HepG2 (cell line): ENCODE data around the gene PKP4. TPM values are rescaled to one million over a fixed set of nuclear protein-coding genes. Genes with fewer than 3 reads are reported as not detected.

Experiments
- KMT2A ChIP-seq: sonication (generic); formaldehyde crosslinking; IDR thresholded peaks from 2 replicates; pipeline ENCODE4 v1.4.0; 2020; ENCODE audit warnings: missing genetic modification reagents
- MXI1 ChIP-seq: IDR thresholded peaks from 3 replicates; pipeline ENCODE4 v1.6.1; 2012; ENCODE audit warnings: low read depth, low read length, inconsistent platforms, borderline replicate concordance
- NFKB2 ChIP-seq: sonication (generic); formaldehyde crosslinking; IDR thresholded peaks from 2 replicates; pipeline ENCODE4 v1.4.0; 2020; ENCODE audit warnings: missing genetic modification reagents, borderline replicate concordance
- RNF2 ChIP-seq: fragments of 450-650 bp; conservative IDR thresholded peaks from 2 replicates; pipeline ENCODE4 v1.6.1; 2016; ENCODE audit warnings: low read depth
- SALL2 ChIP-seq: sonication (generic); formaldehyde crosslinking; IDR thresholded peaks from 2 replicates; pipeline ENCODE4 v1.8.1; 2023; ENCODE audit warnings: mild to moderate bottlenecking, missing genetic modification reagents, inconsistent platforms
- ZBTB8A ChIP-seq: sonication (generic); formaldehyde crosslinking; IDR thresholded peaks from 2 replicates; pipeline ENCODE4 v1.4.0; 2020; ENCODE audit warnings: mild to moderate bottlenecking, low read depth, missing genetic modification reagents, borderline replicate concordance
- ZNF101 ChIP-seq: sonication (generic); formaldehyde crosslinking; IDR thresholded peaks from 2 replicates; pipeline ENCODE4 v1.4.0; 2020; ENCODE audit warnings: mild to moderate bottlenecking, low read depth, missing genetic modification reagents, borderline replicate concordance
- ZNF280B ChIP-seq: sonication (generic); formaldehyde crosslinking; IDR thresholded peaks from 2 replicates; pipeline ENCODE4 v1.5.0; 2020; ENCODE audit warnings: missing genetic modification reagents, mild to moderate bottlenecking, borderline replicate concordance
- ZNF746 ChIP-seq: sonication (generic); formaldehyde crosslinking; IDR thresholded peaks from 2 replicates; pipeline ENCODE4 v1.8.0; 2022; ENCODE audit warnings: mild to moderate bottlenecking, missing genetic modification reagents
- ZNF816 ChIP-seq: sonication (generic); formaldehyde crosslinking; IDR thresholded peaks from 2 replicates; pipeline ENCODE4 v1.8.0; 2022; ENCODE audit warnings: missing genetic modification reagents, mild to moderate bottlenecking, borderline replicate concordance
- polyA plus RNA-seq, 8 experiments: library from polyadenylated mRNA; depleted of rRNA in 3 of 8; stranded (reverse) in 7 of 8; unstranded in 1 of 8; fragments of >200 nt; fragmentation: Illumina TruSeq in 4 of 8; extraction: Trizol in 4 of 8; gene quantifications; 2 replicates each; pipeline versions ENCODE4 v1.2.1 to v1.2.3, GENCODE V29; 2011 to 2016; ENCODE audit warnings: low read depth in 4 of 8, missing spikeins in 1 of 8, mixed read lengths in 1 of 8; ENCODE audit not compliant: insufficient read depth in 1 of 8
- total RNA-seq, 5 experiments: library from RNA; depleted of rRNA; stranded (reverse); fragments of >200 nt; fragmentation: Illumina TruSeq; extraction: Trizol; gene quantifications; 2 replicates each; pipeline ENCODE4 v1.2.3, GENCODE V29; 2016; ENCODE audit warnings: low read depth in 1 of 5
- TF ChIP-seq, protein P1 (sequence below): IDR thresholded peaks from 2 replicates; pipeline ENCODE4 v1.6.1; 2016; ENCODE audit warnings: low read depth, control low read depth
- TF ChIP-seq, protein P2 (sequence below): sonication (generic); formaldehyde crosslinking; IDR thresholded peaks from 2 replicates; pipeline ENCODE4 v1.4.0; 2020; ENCODE audit warnings: missing genetic modification reagents, borderline replicate concordance
- TF ChIP-seq, protein P3 (sequence below): sonication (generic); formaldehyde crosslinking; IDR thresholded peaks from 2 replicates; pipeline ENCODE4; 2020; ENCODE audit warnings: missing genetic modification reagents, mild to moderate bottlenecking, borderline replicate concordance

PKP4 gene
- total and polyA plus RNA-seq, 2 of the 13 experiments (the other 11 are each of a cell fraction or from before 2014, with no cell fraction given): 80.9 to 90.5 TPM

GRCh38 chr2:158726911-158727592 lies 270.3 kb downstream of the PKP4 start (continued):
- TF ChIP-seq, protein P1, sequence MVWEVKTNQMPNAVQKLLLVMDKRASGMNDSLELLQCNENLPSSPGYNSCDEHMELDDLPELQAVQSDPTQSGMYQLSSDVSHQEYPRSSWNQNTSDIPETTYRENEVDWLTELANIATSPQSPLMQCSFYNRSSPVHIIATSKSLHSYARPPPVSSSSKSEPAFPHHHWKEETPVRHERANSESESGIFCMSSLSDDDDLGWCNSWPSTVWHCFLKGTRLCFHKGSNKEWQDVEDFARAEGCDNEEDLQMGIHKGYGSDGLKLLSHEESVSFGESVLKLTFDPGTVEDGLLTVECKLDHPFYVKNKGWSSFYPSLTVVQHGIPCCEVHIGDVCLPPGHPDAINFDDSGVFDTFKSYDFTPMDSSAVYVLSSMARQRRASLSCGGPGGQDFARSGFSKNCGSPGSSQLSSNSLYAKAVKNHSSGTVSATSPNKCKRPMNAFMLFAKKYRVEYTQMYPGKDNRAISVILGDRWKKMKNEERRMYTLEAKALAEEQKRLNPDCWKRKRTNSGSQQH (CRISPR knock-in tag): no peak
- no peak for TF ChIP-seq ZNF101 (CRISPR knock-in tag)
- TF ChIP-seq RNF2: no peak
- TF ChIP-seq, protein P2, sequence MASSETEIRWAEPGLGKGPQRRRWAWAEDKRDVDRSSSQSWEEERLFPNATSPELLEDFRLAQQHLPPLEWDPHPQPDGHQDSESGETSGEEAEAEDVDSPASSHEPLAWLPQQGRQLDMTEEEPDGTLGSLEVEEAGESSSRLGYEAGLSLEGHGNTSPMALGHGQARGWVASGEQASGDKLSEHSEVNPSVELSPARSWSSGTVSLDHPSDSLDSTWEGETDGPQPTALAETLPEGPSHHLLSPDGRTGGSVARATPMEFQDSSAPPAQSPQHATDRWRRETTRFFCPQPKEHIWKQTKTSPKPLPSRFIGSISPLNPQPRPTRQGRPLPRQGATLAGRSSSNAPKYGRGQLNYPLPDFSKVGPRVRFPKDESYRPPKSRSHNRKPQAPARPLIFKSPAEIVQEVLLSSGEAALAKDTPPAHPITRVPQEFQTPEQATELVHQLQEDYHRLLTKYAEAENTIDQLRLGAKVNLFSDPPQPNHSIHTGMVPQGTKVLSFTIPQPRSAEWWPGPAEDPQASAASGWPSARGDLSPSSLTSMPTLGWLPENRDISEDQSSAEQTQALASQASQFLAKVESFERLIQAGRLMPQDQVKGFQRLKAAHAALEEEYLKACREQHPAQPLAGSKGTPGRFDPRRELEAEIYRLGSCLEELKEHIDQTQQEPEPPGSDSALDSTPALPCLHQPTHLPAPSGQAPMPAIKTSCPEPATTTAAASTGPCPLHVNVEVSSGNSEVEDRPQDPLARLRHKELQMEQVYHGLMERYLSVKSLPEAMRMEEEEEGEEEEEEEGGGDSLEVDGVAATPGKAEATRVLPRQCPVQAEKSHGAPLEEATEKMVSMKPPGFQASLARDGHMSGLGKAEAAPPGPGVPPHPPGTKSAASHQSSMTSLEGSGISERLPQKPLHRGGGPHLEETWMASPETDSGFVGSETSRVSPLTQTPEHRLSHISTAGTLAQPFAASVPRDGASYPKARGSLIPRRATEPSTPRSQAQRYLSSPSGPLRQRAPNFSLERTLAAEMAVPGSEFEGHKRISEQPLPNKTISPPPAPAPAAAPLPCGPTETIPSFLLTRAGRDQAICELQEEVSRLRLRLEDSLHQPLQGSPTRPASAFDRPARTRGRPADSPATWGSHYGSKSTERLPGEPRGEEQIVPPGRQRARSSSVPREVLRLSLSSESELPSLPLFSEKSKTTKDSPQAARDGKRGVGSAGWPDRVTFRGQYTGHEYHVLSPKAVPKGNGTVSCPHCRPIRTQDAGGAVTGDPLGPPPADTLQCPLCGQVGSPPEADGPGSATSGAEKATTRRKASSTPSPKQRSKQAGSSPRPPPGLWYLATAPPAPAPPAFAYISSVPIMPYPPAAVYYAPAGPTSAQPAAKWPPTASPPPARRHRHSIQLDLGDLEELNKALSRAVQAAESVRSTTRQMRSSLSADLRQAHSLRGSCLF: no peak
- no peak for TF ChIP-seq ZBTB8A (CRISPR knock-in tag)
- TF ChIP-seq ZNF746 (CRISPR knock-in tag): no peak
- no peak for TF ChIP-seq KMT2A
- no peak for TF ChIP-seq ZNF816 (CRISPR knock-in tag)
- TF ChIP-seq, protein P3, sequence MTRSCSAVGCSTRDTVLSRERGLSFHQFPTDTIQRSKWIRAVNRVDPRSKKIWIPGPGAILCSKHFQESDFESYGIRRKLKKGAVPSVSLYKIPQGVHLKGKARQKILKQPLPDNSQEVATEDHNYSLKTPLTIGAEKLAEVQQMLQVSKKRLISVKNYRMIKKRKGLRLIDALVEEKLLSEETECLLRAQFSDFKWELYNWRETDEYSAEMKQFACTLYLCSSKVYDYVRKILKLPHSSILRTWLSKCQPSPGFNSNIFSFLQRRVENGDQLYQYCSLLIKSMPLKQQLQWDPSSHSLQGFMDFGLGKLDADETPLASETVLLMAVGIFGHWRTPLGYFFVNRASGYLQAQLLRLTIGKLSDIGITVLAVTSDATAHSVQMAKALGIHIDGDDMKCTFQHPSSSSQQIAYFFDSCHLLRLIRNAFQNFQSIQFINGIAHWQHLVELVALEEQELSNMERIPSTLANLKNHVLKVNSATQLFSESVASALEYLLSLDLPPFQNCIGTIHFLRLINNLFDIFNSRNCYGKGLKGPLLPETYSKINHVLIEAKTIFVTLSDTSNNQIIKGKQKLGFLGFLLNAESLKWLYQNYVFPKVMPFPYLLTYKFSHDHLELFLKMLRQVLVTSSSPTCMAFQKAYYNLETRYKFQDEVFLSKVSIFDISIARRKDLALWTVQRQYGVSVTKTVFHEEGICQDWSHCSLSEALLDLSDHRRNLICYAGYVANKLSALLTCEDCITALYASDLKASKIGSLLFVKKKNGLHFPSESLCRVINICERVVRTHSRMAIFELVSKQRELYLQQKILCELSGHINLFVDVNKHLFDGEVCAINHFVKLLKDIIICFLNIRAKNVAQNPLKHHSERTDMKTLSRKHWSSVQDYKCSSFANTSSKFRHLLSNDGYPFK (CRISPR knock-in tag): no peak
- TF ChIP-seq SALL2 (CRISPR knock-in tag): no peak
- no peak for TF ChIP-seq NFKB2
- TF ChIP-seq MXI1: no peak
- no peak for TF ChIP-seq ZNF280B
